ENCODE results near the gene TMEM80. TPM values are rescaled to one million over a fixed set of nuclear protein-coding genes. Genes with fewer than 3 reads are reported as not detected.

The TMEM80 gene
- total RNA-seq, 1 donor from 2014 or later, result 15.5 TPM

DNA sequence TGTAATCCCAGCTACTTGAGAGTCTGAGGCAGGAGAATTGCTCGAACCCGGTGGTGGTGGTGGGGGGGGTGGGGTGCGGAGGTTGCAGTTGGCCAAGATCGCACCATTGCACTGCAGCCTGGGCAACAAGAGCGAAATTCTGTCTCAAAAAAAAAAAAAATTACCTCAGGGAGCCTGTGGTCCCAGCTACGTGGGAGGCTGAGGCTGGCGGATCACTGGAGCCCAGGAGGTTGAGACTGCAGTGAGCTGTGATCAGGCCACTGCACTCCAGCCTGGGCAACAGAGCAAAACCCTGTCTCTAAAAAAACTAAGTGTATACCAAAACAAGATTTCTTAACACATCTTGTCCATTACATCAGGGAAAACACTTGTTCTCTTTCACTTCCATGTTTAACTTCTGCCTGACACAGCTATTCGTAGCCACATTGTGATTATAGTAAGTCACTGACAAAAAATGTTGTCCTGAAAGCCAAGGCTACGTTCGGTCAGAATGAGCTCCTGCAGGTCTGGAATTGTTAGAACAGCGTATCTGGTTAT is 1.4 kb downstream of the TMEM80 start:
- intact Hi-C loops (cut with DNase I), result no loop called here
- no peak for DNase-seq (ENCODE audit: low spot score)

DNA sequence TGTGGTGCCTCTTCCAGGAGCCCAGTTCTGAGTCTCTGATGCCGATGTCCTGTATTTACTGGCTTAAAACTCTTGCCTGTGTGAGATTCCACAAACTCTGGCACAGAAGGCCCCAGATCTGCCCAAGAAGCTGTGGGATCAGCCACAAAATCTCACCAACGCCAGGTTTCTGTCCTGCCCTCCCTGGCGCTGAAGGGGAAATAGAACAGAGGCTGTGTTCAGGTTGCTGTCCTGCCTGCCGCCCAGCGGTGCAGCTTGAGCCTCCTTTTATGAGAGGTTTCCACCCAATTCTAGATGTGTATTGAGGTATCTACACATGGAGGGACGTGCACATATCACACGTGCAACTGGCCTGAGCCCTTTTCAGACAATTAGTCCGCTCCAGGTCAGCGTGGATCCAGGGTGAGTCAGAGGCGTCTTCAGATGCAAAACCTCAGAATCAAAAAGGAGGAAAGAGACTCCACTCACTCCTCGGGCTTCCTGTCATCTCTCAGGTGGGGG is 2.2 kb downstream of the TMEM80 start:
- intact Hi-C loops (cut with DNase I), result no loop called here
- DNase-seq (ENCODE audit: low spot score), result no peak

DNA sequence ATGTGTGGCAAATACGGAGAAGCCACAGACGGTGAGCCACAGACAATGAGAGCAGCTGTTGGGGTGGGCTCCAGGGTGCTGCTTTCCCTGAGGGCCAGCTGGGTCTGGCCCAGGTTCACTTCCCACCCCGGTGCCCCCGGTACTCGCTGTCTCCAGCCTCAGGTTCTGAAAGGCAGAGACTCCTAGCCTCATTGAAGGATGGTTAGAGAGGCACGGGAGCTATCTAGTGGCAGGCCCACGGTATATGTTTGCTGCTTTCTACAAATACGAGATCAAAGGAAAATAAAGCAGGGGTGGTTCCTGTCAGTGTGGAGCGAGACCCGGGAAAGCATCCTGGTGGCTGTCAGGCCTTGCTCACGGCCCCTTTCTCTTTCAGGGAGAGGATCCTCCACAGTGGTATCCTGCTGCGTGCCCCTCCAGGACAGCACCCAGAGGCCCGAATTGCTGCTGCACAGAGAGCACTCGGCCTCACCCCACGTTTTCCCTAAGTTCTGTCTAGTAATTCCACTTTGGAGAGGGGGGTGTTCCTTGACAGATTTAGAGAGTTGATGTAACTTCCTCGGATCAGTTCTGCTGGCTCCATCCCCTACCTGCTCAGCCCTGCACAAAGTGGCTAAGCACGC is 3.0 kb downstream of the TMEM80 start:
- intact Hi-C loops (cut with DNase I), result no loop called here
- DNase-seq (ENCODE audit: low spot score), result no peak

DNA sequence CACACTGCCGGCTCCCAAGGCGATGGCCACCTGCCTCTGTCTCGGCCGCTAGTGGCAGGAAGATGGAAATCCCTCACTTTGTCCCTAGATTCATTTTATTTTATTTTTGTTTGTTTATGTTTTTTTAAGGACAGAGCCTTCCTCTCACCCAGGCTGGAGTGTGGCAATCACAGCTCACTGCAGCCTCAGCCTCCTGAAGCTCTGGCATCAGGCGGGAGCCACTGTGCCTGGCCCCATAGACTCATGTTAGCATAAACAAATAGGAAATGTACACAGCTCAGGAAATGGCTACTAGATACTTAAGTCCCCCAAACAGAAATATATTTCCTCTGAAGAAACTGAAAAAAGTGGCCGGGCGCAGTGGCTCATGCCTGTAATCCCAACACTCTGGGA is 3.5 kb downstream of the TMEM80 start:
- intact Hi-C loops (cut with DNase I), result no loop called here

DNA sequence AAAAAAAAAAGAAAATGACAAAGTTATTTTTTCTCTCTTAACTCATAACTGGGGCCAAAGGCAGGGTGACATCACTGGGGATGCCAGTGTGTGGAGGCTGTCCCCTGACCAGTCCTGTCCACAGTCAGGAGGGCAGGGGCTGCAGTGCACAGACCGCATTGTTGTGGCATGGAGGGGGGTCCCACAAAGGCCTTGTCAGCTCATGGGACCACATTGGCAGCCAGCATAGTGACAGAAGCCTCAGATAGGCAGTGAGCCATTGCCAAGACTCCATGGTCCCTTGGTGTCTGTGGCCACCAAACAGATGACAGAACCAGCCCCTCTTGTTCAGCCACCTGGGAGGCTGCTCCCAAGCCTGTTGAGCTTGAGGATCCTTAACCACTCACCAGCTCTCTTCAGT is 4.1 kb downstream of the TMEM80 start:
- no peak for DNase-seq (ENCODE audit: low spot score)
- intact Hi-C loops (cut with DNase I), result no loop called here

More for the DNA sequence above, 3.5 kb downstream of the TMEM80 start:
- no peak for DNase-seq (ENCODE audit: low spot score)

DNA sequence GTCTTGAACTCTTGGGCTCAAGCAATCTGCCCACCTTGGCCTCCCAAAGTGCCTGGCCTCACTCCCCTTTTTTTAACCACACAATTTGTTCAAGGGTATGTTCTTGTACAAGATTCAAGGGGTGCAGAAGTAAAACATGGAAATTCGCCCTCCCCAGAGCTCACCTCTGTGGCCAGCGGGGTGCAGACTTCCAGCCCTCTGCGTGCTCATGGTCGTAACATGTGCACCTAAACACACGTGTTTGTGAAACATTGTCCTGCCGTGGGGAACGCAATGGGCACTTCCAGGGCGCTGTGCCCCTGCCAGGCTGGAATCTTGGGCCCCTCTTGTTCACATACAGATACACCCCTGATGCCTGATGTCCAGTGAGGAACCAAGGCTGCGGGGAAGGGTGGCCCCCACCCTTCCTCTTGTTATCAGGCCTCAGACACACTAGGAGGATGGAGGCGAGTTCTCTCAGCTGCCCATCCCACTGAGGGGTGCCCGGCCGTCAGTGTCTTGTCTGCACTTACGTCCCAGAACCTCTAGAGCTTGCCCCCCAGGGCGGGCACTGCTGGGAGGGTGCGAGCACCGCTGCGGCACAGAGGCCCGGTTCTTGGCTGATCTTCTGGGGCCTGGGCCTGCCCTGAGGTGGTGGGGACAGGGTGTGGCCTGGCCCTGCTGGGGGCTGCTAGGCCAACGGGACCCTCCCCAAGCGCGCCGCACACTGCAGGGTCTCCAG is 6.3 kb downstream of the TMEM80 start:
- intact Hi-C loops (cut with DNase I), result no loop called here
- DNase-seq (ENCODE audit: low spot score), result no peak

DNA sequence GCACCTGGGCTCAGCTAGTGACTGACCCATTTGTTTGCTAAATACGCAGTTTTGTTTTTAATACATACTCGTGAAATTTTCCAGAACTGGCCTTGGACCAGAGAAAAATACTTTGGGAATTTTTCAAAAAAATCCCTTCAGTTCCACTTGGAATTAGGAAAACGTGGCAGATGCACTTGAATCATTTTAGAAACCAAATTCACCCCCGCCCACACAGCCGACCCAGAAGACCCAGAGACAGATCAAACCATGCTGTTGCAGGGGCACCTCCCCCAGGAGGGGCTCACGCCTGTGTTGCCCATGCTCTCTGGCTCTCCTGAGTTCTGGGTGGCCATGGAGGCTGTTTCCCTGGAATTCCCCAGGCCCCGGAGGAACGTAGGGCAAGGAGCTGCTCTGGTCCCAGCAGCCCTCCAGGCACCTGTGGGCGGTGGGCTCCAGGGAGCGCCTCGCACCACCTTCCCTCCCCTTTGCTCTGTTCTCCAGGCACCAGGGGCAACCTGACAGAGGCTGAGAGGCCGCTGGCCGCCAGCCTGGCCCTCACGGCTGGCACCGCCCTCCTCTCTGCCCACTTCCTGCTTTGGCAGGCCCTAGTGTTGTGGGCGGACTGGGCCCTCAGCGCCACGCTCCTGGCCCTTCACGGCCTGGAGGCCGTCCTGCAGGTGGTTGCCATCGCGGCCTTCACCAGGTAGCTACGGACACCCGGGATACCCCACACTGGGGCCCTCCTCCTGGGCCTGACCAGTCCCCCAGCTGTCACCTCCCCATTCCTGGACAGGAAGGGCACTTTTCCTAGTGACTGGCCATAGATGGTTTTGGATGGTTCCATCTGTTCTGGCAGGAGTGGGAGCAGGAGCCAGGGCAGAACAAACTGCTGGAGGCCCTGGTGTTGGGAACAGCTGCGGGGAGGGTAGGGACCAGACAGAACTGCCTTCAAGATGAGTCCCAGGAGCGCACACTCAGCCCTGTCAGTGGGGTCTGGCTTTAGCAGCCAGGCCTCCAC is 7.1 kb downstream of the TMEM80 start:
- DNase-seq (ENCODE audit: low spot score), result no peak
- intact Hi-C loops (cut with DNase I), result no loop called here

DNA sequence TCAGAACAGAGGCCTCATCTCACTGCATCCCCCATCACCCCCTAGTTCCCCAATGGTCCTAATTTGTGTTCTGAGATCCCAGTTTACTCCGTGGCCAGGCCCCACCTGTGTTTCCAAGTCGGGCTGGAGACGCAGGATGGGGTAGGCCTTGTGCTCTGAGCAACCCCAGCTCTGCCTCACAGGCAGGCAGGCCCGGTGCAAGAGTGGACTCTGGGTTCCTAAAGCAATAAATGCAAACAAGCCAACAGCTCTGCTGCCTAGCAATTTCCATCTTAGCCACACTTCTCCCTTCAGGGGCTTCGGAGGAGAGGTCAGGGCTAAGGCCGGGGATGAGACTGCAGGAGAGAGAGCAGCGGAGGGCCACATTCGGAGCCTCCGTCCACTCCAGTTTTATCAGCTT is 7.9 kb downstream of the TMEM80 start:
- intact Hi-C loops (cut with DNase I), result no loop called here
- DNase-seq (ENCODE audit: low spot score), result no peak

DNA sequence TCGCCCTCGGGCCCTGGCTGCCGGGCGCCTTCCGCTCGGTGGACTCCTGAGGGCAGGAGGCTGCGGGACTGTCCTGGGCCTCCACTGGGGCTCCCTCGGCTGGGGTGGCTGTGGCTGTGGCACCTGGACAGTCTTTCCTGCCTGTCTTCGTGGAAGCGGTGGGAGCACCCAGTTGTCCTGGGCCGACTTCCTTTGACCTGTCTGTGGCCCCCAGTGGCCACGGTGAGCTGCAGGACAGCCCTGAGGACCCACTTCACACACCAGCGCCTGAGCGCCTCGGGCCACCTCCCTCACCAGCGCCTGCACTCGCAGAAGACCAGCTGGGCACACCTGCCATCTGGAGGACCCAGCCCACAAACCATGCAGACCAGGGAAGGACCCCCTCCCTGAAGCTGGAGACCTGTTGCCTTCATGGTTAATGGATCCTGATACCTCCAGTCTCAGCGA is 8.6 kb downstream of the TMEM80 start:
- intact Hi-C loops (cut with DNase I), result no loop called here
- no peak for DNase-seq (ENCODE audit: low spot score)

DNA sequence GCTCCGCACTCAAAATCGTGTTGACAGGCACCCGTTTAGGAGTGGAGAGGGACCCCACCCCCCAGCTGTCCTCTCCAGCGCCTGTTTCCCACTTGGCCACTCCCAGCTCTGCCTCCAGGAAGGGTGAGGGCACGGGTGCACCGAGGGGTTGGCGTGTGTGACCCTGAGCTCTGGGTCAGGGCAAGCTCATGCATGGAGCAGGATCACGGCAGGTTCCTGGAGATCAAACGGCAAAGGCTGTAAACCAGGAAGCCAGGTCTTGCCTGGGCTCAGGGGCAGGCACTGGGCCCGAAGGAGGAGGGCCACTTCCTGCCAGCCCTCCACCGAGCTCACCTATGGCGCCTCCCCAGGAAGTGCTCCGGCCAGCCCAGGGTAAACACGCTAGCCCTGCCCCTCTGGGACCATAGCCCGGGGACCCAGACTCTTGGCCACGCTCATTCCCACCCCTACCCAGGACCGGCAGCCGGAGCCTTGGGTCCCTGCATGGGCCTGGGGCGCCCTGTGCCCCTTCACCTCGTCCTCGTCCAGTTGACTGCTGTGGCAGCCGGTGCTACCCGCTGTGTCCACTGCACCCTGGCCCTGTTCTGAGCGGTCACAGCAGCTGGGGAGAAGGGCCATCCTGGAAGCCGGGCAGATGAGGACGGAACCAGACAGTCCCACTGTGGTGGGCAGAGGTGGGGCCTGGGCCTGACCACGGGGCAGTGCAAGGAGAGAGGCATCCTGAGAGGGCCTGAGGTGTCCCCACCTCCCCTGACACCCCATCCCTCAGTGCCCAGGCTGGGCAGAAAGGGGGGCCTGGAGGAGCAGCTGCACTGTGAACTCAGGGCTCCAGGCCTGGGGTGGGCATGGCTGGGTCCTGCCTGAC is 9.4 kb downstream of the TMEM80 start:
- intact Hi-C loops (cut with DNase I), result no loop called here

DNA sequence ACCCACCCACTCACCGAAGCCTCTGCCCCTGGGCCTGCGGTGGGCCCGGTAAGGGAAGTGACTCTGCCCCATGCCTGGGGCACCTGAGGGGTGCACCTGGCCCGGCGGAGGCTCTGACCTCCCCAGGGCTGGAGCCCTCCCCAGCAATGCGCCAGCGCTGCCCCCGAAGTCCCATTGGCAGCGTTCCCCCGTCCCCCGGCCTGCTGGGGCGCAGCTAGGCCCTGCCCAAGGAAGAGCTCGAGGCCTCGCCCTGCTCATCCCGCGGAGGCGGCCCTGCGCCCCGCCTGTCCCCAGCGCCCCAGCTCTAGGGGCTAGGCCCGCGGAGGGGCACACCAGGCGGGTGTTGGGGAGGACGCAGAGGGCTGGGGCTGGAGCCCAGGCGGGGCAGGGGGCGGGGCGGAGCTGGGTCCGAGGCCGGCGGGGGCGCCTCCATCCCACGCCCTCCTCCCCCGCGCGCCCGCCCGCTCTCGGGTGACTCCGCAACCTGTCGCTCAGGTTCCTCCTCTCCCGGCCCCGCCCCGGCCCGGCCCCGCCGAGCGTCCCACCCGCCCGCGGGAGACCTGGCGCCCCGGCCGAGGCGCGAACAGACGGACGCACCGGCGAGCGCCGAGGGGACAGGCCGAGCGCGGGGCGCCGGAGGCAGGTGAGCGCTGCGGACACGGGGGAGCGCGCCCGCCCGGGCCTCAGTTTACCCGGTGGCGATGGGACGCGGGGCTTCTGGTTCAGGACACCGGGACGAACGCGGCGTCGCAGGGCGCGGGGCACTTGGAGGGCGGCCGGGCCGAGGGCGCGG is 10.2 kb downstream of the TMEM80 start, which contains the start of gene EPS8L2:
TSS of gene EPS8L2 (plus strand) at position 586 of the 793 bp plus-strand sequence. CDS start 3,177 bp downstream, outside the sequence.
- intact Hi-C loops (cut with DNase I), result no loop called here
- DNase-seq (ENCODE audit: low spot score), result no peak

More for the DNA sequence above, 9.4 kb downstream of the TMEM80 start:
- no peak for DNase-seq (ENCODE audit: low spot score)

DNA sequence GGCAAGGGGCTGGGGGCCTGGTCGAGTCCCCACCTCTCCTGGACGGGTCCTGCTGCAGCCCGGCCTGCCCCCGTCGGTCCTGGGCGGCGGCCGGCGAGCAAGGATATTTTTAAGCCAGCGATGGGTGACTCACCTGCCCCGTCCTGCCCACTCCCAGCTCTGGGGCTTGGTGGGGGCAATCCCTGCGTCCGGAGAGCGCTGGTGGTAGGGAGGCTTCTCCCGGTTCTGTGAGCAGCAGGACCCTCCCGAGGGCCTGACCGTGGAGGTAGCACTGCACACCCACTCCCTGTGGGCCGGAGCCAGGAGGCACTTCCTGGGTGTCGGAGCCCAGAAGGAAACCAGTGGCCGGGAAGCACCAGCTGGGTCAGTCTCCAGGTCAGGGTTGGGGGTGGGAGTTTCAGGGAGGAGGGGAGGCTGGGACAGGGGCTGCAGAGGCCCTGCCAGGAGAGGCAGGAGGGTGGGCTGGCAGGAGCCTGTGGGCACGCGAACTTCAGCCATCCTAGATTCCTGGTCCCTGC is 10.9 kb downstream of the TMEM80 start:
- intact Hi-C loops (cut with DNase I), result no loop called here
- no peak for DNase-seq (ENCODE audit: low spot score)

DNA sequence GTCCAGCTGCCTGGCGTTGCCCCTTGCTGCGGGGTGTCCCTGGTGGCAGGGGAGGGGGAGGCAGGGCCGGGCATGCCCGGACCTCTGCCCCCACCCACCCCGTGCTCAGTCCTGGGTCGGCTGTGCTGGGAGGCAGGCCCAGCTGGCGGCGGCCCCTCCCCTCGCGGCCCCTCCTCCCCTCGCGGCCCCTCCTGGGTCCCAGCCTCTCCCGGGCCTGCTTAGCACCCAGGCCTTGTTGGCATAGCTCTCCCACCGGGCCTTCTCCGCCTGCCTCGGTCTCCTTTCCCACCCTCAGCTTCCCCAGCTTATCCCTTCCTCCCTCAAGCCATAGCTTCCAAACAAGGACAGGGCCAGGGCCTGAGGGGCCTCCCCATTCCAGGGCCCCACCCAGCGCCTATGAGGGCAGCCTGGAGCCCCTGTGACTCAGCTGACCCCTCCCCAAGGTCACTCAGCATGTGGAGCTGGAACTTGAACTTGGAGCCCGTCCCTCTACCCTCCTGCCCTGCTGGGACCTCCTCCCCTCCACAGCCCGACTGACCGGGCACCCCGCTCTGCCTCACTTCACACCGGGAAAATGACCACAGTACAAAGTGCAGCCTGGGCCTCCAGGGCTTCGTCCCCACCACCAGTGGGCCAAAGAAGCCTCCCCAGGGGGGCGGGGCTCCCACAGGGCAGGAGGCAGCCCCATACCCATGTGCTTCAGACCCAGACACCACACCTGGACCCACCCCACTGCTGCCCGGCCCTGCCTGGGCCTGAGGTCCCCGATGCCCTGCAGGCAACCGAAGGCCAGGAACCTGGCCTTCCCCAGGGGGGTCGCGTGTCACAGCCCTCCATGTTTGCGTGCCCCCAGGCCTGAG is 11.6 kb downstream of the TMEM80 start:
- no peak for DNase-seq (ENCODE audit: low spot score)

DNA sequence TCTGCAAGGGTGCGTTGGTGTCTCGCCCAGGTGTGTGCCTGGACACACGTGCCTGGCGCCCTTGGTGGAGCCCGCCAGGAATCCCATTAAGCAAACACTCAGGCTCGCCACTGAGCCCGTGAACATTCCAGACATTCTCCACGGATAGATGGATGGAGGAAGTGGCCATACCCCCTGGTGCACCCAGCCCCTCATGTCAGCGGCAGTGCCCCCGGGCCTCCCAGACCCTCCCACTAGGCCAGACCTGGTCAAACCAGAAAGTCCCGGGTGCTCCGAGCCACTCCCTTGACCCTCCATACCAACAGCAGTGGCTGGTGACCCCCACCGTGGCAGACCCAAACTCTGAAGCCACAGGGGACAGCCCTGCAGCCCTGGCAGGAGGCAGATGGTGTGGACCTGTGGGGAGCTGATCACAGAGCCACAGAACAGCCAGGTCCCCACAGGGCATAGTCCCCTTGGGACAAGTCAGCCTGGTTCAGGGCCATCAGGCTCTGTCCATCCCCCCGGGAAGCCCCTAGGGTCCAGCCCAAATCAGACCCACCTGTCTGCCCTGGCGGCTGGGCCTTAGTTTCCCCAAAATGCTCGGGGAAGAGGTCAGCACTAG is 12.3 kb downstream of the TMEM80 start:
- intact Hi-C loops (cut with DNase I), result no loop called here
- no peak for DNase-seq (ENCODE audit: low spot score)

More for the DNA sequence above, 11.6 kb downstream of the TMEM80 start:
- intact Hi-C loops (cut with DNase I), result no loop called here

DNA sequence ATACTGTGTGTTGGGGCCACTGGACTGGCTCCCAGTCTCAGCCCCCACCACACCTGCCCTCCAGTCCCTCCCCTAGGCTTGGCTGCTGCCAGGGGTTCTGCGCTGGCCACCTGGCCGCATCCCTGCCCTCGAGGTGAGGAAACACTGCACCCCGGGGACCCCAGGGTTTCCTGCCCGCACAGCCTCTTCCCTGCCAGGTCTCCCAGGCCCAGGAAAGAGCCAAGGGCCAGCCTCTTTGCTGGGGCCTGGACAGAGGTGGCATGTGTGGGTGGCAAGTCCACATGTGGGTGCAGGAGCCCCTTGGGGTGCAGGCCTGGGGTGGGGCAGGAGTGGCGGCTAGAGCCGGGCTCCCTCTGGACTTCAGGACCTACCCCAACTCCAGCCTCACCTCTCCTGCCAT is 12.9 kb downstream of the TMEM80 start:
- DNase-seq (ENCODE audit: low spot score), result no peak
- intact Hi-C loops (cut with DNase I), result no loop called here

Data from cardiac septum (tissue), 1 donor.